CD14-positive monocyte (primary cell): ENCODE data around the gene SLC22A4. TPM values are rescaled to one million over a fixed set of nuclear protein-coding genes. Genes with fewer than 3 reads are reported as not detected.

Experiments
- DNase-seq, 3 donors: peaks; one replicate each; pipeline ENCODE4 v3.0.0-alpha.2; 2011 to 2022
- H2AFZ ChIP-seq: 2 replicates; pipeline ENCODE4 v1.6.0; 2012; ENCODE audit warnings: mild to moderate bottlenecking, low read depth, low read length, inconsistent platforms; ENCODE audit not compliant: insufficient read depth, poor library complexity, severe bottlenecking
- H3K27ac ChIP-seq, 2 donors: 1 replicate in 1 of 2; 2 replicates in 1 of 2; pipeline ENCODE4 v1.5.1; 2012 to 2013; ENCODE audit warnings: low read length in 2 of 2, control low read depth in 1 of 2, inconsistent platforms in 1 of 2, low read depth in 1 of 2, mild to moderate bottlenecking in 1 of 2
- H3K27me3 ChIP-seq, 2 donors: one replicate each; pipeline versions ENCODE4 v1.6.0 to v1.6.1; 2011 to 2013; ENCODE audit warnings: low read length in 2 of 2; ENCODE audit not compliant: control insufficient read depth in 2 of 2, insufficient read depth in 2 of 2
- H3K36me3 ChIP-seq, 2 donors: replicated peaks in 1 of 2; 1 replicate in 1 of 2; 2 replicates in 1 of 2; pipeline versions ENCODE4 v1.5.1 to v1.6.1; 2012 to 2013; ENCODE audit warnings: low read length in 2 of 2, control low read depth in 1 of 2, inconsistent platforms in 1 of 2, mild to moderate bottlenecking in 1 of 2; ENCODE audit not compliant: insufficient read depth in 2 of 2, control insufficient read depth in 1 of 2
- H3K4me1 ChIP-seq, 2 donors: 1 replicate in 1 of 2; 2 replicates in 1 of 2; pipeline versions ENCODE4 v1.5.1 to v1.6.1; 2012 to 2013; ENCODE audit warnings: low read length in 2 of 2, control low read depth in 1 of 2, inconsistent platforms in 1 of 2, mild to moderate bottlenecking in 1 of 2, moderate library complexity in 1 of 2; ENCODE audit not compliant: insufficient read depth in 2 of 2, control insufficient read depth in 1 of 2
- H3K4me2 ChIP-seq: replicated peaks from 2 replicates; pipeline ENCODE3; 2012; ENCODE audit warnings: low read length, moderate library complexity, mild to moderate bottlenecking; ENCODE audit not compliant: poor library complexity, severe bottlenecking; ENCODE audit errors: extremely low read depth
- H3K4me3 ChIP-seq, 3 experiments: fragments of 200-600 bp in 1 of 3; sonication (generic) in 1 of 3; replicated peaks in 1 of 3; 1 replicate in 2 of 3; 2 replicates in 1 of 3; pipeline ENCODE4 v1.5.1; 2011 to 2013; ENCODE audit warnings: low read length in 3 of 3, mild to moderate bottlenecking in 3 of 3, control low read depth in 2 of 3, low read depth in 2 of 3, inconsistent platforms in 1 of 3, moderate library complexity in 1 of 3
- H3K79me2 ChIP-seq: 2 replicates; pipeline ENCODE4 v1.6.0; 2012; ENCODE audit warnings: mild to moderate bottlenecking, control low read depth, inconsistent platforms, low read length, moderate library complexity; ENCODE audit not compliant: insufficient read depth
- H3K9ac ChIP-seq: 2 replicates; pipeline ENCODE4 v1.6.0; 2017; ENCODE audit warnings: low read length, mild to moderate bottlenecking; ENCODE audit not compliant: insufficient read depth, poor library complexity, severe bottlenecking
- H3K9me3 ChIP-seq, 2 donors: replicated peaks in 1 of 2; 1 replicate in 1 of 2; 2 replicates in 1 of 2; pipeline versions ENCODE4 v1.5.1 to v1.6.1; 2012 to 2013; ENCODE audit warnings: low read length in 2 of 2, control low read depth in 1 of 2; ENCODE audit not compliant: control insufficient read depth in 1 of 2, insufficient read depth in 1 of 2
- H4K20me1 ChIP-seq: 2 replicates; pipeline ENCODE4 v1.6.0; 2012; ENCODE audit warnings: mild to moderate bottlenecking, low read length, control low read depth, moderate library complexity; ENCODE audit not compliant: insufficient read depth
- H3K27ac Mint-ChIP-seq, 7 donors: one replicate each; pipeline ENCODE4 v1.8.0; 2020; ENCODE audit warnings: mild to moderate bottlenecking in 7 of 7, mixed read lengths in 7 of 7, moderate library complexity in 6 of 7, inconsistent platforms in 2 of 7
- H3K27me3 Mint-ChIP-seq, 3 donors: one replicate each; pipeline ENCODE4 v1.8.0; 2021 to 2022; ENCODE audit warnings: low read depth in 3 of 3, mild to moderate bottlenecking in 3 of 3, mixed read lengths in 3 of 3, moderate library complexity in 3 of 3, inconsistent platforms in 1 of 3
- H3K36me3 Mint-ChIP-seq, 2 donors: one replicate each; pipeline ENCODE4 v1.8.0; 2020; ENCODE audit warnings: mixed read lengths in 2 of 2, inconsistent platforms in 1 of 2, mild to moderate bottlenecking in 1 of 2
- H3K4me1 Mint-ChIP-seq: one replicate; pipeline ENCODE4 v1.8.0; 2020; ENCODE audit warnings: mild to moderate bottlenecking, mixed read lengths
- H3K4me3 Mint-ChIP-seq, 2 donors: one replicate each; pipeline ENCODE4 v1.8.0; 2020; ENCODE audit warnings: mild to moderate bottlenecking in 2 of 2, mixed read lengths in 2 of 2, moderate library complexity in 1 of 2
- H3K9me3 Mint-ChIP-seq, 7 donors: one replicate each; pipeline ENCODE4 v1.8.0; 2020 to 2022; ENCODE audit warnings: mixed read lengths in 7 of 7, mild to moderate bottlenecking in 6 of 7, moderate library complexity in 6 of 7, inconsistent platforms in 2 of 7
- WGBS: methylation state at CpG from one replicate; pipeline ENCODE4 v1.1.5; 2013; ENCODE audit warnings: missing lambda C conversion rate; ENCODE audit not compliant: insufficient coverage; 5-methylcytosine and 5-hydroxymethylcytosine counted together
- intact Hi-C, 2 donors: fragments of 100-400 bp; cut with micrococcal nuclease; formaldehyde crosslinking; loops; one replicate each; pipeline versions ENCODE4 v1.15.0 to v1.15.1; 2023
- polyA plus RNA-seq, 3 donors: library from polyadenylated mRNA; depleted of rRNA in 1 of 3; unstranded in 2 of 3; stranded (reverse) in 1 of 3; fragments of 300-500 nt in 2 of 3; fragments of >200 nt in 1 of 3; fragmentation: Illumina TruSeq in 2 of 3; gene quantifications; 1 replicate in 2 of 3; 2 replicates in 1 of 3; pipeline ENCODE4 v1.2.3, GENCODE V29; 2012 to 2021
- TF ChIP-seq, protein P1 (sequence below): fragments of 200-600 bp; IDR thresholded peaks from one replicate; pipeline ENCODE4 v1.8.0; 2022; ENCODE audit warnings: antibody characterized with exemption, mild to moderate bottlenecking

SLC22A4 gene
- polyA plus RNA-seq, 3 donors = 7.2 to 13.0 (median 12.2) TPM

DNA sequence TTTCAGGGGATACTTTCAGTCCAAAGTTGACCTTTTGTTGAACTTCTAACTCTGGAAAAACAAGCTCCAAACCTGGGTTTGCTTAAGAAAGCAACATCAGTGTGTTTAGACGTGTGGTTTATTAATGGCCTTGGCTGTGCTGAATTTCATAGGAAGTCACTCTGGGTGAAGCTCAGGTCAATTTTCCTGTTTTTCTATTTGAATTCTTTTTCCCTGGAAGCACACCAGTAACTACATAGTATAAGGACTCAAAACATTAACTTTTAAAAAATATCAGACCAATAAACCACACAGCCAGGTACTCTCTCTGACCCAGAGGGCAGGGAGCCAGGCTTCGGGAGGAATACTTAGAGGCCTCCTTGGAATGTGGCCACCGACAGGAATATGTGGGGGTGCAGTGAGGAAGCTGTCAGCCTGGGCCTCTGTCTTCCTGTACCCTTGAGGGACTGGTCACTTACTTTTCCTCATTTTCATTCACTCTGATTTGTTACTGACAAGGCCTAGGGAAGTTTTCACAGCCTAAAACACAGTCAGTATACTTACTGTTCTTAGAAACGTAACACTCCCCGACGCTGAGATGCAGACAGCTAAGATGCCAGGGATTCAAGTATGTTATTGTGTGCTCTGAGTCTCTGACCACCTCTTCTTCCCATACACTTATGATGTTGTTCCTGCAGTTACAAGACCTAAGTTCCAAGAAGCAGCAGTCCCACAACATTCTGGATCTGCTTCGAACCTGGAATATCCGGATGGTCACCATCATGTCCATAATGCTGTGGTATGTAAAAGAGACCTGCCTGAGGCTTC, 94.3 kb downstream of the SLC22A4 start:
- no peak overlapping the region for H3K9ac ChIP-seq
- H3K4me3 Mint-ChIP-seq = peak overlapping the region in 1 of 2 donors; percentile 88

DNA sequence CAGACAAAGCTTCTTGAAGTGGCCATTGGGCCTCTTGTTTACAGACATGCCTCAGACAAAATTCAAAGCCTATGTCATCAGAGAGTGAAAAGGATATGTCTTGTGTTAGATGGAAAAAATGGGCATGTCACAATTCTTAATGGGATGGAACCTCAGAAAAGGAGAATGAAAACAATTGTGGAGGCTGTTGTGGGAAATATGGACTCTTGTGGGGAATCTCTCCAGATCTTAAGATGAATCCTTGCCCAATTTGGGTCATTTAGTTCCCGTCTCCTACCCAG, 94.8 kb downstream of the SLC22A4 start:
- Histone ChIP-seq H3K4me3 (no peak overlapping the region), H2AFZ (no peak overlapping the region), H3K27ac (peak overlapping the region in 1 of 2 donors; percentile 79), H3K79me2 (no peaks in the 10 kb centered on the region), H4K20me1 (no peaks in the 10 kb centered on the region), H3K36me3 (peaks cover 24 to 53% of the 10 kb centered on the region in 2 donors), H3K4me1 (peaks cover 39 to 47% of the 10 kb centered on the region in 2 donors), H3K9me3 (no peaks in the 10 kb centered on the region), H3K9ac (no peak overlapping the region), H3K27me3 (no peaks in the 10 kb centered on the region), H3K4me2 (no peak overlapping the region)
- no peak for DNase-seq
- intact Hi-C loops = loop anchor here (5.0 to 10.0 kb wide), 2 partner anchors 433 to 496 kb away; no protein-coding TSS in a partner anchor
- H3K27ac Mint-ChIP-seq = peak overlapping the region in 5 of 7 donors; percentile 18 to 99 (median 73)
- H3K27me3 Mint-ChIP-seq = no peaks in the 10 kb centered on the region
- H3K4me3 Mint-ChIP-seq = no peak overlapping the region
- no peaks in the 10 kb centered on the region for H3K9me3 Mint-ChIP-seq
- WGBS = 100% methylated on average over 1 of the region's 1 CpG
- H3K4me1 Mint-ChIP-seq = peaks cover 40% of the 10 kb centered on the region
- TF ChIP-seq, protein P1, sequence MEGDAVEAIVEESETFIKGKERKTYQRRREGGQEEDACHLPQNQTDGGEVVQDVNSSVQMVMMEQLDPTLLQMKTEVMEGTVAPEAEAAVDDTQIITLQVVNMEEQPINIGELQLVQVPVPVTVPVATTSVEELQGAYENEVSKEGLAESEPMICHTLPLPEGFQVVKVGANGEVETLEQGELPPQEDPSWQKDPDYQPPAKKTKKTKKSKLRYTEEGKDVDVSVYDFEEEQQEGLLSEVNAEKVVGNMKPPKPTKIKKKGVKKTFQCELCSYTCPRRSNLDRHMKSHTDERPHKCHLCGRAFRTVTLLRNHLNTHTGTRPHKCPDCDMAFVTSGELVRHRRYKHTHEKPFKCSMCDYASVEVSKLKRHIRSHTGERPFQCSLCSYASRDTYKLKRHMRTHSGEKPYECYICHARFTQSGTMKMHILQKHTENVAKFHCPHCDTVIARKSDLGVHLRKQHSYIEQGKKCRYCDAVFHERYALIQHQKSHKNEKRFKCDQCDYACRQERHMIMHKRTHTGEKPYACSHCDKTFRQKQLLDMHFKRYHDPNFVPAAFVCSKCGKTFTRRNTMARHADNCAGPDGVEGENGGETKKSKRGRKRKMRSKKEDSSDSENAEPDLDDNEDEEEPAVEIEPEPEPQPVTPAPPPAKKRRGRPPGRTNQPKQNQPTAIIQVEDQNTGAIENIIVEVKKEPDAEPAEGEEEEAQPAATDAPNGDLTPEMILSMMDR = no peak
- H3K36me3 Mint-ChIP-seq = peaks cover 18 to 33% of the 10 kb centered on the region in 2 donors

More for the DNA sequence above, 94.3 kb downstream of the SLC22A4 start:
- Mint-ChIP-seq H3K27me3 (no peaks in the 10 kb centered on the region), H3K27ac (peak overlapping the region; percentile 91 to 99 (median 95)), H3K4me1 (peaks cover 40% of the 10 kb centered on the region), H3K36me3 (peaks cover 18 to 30% of the 10 kb centered on the region in 2 donors), H3K9me3 (no peaks in the 10 kb centered on the region)
- H3K4me1 ChIP-seq = peaks cover 39 to 47% of the 10 kb centered on the region in 2 donors
- H3K9me3 ChIP-seq = no peaks in the 10 kb centered on the region
- no peaks in the 10 kb centered on the region for H4K20me1 ChIP-seq
- H3K36me3 ChIP-seq = peaks cover 19 to 50% of the 10 kb centered on the region in 2 donors
- WGBS = 100% methylated on average over 1 of the region's 8 CpGs
- DNase-seq = peak in 1 of 3 donors; percentile 21
- peak overlapping the region in 1 of 3 experiments; percentile 37 for H3K4me3 ChIP-seq
- H3K27ac ChIP-seq = peak overlapping the region; percentile 79 to 85
- H3K4me2 ChIP-seq = peak overlapping the region; percentile 45
- no peaks in the 10 kb centered on the region for H3K79me2 ChIP-seq
- intact Hi-C loops = loop anchor here (1.0 to 10.0 kb wide), 3 partner anchors 20 to 496 kb away; no protein-coding TSS in a partner anchor
- H2AFZ ChIP-seq = no peak overlapping the region
- TF ChIP-seq, protein P1 = no peak
- no peaks in the 10 kb centered on the region for H3K27me3 ChIP-seq
